HG03097 (cell line): ENCODE data around the gene GMIP.

Experiments
- ATAC-seq: cut with Tn5 transposase; IDR thresholded peaks from one replicate; pipeline ENCODE4 v1.9.1; 2021; ENCODE audit not compliant: unreplicated experiment, low FRiP score

Gene GMIP

DNA sequence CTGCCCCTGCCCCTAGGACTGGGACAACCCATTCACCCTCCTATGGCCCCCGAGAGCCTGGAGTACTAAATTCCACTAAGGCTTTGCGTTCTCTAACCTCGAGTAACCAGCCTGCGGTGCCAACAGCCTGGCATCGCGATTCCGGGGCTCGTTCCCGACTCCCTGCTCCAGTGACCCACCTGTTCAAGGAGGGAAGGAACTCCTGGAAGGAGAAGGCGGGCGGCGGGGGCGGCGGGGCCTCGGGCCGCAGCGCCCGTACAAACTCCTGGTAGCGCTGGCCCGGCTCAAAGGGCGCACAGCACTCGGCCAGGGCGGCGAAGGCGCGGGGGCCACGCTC, 6.3 kb downstream of the GMIP start:
- ATAC-seq, result no peak

DNA sequence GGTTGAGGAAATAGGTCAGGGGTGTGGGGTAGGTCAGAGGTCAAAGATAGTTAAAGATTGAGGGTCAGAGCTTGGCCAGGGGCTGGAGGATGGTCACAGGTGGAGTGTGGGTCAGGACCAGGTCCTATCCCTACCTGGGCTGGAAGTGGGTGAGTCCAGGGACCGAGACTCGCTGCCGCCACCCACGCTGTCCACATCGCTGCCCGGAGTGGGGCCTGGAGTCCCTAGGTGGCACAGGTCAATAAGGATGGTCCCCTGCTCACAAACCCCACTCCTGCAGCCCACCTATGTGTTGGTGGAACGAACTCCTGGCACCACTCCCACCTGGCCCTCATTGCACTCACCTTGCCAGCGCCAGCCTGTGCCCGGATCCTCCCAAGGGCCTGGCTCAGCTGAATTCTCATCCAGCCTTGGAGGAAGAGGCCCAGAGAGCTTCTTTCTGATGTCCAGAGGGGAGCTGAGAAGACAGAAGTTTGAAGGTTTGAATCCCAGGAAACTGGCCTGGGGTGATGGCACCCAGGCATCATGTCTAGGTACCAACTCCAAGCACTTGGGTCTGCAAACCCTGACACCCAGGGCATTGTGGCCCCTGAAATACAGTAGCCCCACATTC, 6.8 kb downstream of the GMIP start:
- no peak for ATAC-seq

DNA sequence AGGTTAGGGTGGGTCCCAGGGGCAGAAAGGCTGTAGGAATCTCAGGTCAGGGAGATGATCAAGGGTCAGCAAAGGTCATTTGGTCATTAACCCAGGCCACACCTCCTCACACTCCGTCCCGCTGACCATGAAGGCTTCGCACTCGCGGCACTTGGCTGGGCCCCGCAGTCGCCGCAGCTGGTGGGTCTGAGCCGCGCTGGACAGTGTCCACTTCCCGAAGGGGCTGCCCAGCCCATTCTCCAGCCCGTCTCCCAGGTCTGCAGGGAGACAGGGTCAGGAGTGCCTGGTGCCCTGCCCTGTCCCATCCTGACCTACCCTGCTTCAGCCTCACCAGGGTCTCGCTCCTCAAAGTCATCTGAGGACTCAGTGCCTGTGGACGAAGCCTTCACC, 8.1 kb downstream of the GMIP start:
- ATAC-seq, result no peak

DNA sequence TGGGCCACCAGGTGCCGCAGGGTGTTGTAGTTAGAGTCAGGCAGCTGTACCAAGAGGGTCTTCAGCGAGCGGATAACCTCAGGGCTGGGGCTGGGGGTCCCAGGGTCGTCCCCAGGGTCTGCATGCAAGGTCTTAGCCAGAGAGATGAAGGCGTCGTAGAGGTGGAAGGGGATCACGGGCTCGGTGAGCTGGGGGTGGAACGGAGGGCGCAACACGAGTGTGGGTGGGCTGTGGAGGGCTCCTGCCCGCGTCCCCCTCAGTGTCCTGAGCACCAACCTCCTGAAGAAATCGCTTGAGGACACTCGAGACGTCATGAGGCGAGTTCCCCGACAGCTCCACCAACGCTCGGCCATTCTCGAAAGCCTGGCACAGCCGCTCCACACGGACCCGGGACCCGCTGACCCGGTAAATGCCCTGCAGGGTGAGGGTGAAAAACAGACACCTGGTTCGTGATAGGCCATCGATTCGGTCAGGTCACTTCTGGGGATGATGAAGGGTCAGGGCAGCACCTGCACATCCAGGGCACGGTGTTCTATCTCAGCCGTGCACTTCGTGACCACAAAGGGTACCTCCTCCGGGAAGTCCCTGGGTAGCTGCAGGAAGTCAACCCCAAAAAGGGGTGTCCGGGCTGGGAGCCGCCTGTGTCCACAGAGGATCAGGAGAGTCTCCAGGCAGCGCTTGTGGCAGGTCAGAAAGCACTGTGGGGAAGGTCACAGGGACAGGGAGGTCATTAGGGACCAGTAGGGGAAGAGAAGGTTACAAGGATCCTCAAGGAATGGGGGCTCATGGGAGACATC, 8.7 kb downstream of the GMIP start:
- ATAC-seq, result no peak

DNA sequence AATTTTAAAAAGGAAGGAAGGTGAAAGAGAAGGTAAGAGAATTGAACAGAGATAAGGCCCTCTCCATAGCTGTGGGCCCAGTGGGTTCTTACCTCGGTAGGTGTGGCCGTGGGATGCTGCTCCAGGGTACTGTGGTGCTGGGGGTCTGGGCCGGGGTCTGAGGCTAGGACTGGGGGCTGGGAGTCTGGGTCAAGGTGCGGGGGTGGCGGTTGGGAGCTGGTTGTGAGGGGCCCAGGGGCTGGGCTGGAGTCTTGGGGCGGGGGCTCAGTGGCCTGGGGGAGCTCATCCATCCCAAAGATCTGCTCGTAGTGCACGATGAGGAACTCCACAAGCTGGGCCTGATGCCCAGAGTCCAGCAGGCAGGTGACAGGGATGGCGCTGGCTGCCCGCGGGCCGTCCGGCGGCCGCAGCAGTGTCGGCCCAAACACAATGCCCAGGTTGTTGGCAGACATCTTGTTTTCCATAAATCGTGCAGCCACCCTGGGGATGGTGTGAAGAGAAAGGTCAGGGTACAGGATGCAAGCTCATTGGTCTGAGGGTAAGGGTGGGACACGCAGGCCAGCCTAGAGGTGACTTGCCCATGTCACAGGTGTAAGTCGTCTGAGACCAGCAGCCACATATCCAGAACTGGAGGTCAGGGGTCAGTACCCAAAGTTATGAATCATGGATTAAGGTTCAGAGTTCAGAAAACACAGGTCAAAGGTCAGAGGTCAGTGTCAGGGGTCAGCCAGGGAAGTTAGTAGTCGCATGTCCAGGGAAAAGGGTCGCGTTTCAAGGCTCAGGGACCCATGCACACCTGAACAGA, 9.5 kb downstream of the GMIP start:
- no peak for ATAC-seq

DNA sequence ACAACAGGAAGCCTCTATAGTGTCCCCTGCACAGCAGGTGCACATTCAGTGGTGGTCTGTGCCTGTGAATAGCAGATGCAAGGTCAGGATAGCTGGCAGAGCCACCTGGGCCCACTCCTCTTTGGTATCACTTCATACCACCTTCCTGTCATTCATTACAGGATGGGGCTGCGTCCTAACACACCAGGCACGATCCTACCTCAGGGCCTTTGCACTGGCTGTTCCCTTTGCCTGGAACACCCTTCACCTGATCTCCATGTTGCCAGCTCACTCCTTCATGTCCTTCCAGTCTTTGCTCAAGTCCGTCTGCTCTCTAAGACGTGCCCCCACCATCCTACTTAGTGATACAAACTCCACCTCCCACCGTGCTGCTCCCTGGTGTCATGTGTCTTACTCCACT, 10.8 kb downstream of the GMIP start:
- no peak for ATAC-seq

DNA sequence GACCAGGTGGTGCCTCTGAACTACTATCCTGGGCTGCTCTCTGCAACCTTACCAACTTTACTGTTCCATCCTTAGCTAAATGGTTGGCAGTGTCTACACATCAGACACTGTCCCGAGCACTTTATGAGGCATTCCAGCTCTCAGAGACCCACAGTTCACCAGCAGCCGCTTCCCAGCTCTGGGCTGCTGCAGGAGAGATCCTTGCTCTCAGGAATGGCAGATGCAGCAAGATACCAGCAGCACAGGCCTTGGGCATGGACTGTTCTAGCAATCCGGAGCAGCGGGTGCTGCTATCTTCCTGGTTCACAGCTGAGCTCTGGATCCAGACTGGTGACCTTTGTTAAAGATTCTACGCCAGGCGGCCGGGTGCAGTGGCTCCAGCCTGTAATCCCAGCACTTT, 12.1 kb downstream of the GMIP start:
- no peak for ATAC-seq

DNA sequence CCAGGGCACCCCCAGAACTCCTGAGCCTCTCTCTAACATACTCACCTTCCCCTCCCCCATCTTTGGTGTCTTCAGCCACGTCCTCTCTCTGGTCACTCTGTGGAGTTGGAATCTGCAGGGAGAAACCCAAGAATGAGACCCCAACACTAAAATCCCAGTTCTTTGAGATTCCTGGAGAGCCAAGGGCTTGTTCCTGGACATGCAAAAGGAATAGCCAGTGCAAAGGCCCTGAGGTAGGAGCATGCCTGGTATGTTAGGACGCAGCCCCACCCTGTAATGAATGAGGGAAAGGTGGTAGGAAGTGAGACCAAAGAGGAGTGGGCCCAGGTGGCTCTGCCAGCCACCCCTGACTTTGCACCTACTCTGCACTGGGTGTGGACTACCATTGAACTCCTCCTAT, 13.0 kb downstream of the GMIP start:
- ATAC-seq, result no peak

DNA sequence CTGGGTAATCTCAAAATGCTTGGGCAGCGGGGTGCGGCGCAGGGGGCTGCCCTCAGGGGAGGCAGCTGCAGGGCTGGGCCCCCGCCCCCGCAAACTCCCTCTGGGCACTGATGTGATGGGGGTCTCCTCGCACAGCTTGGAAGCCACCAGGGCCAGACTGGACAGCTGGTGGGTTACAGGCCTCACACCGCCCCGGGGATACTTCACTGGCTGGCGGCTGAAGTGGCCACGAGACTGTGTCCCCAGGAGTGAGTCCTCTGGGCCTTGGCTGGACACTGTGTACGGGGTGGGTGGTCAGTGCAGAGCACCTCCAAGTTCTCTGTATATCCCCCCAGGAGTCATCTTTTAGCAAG, 13.4 kb downstream of the GMIP start:
- ATAC-seq, result no peak

DNA sequence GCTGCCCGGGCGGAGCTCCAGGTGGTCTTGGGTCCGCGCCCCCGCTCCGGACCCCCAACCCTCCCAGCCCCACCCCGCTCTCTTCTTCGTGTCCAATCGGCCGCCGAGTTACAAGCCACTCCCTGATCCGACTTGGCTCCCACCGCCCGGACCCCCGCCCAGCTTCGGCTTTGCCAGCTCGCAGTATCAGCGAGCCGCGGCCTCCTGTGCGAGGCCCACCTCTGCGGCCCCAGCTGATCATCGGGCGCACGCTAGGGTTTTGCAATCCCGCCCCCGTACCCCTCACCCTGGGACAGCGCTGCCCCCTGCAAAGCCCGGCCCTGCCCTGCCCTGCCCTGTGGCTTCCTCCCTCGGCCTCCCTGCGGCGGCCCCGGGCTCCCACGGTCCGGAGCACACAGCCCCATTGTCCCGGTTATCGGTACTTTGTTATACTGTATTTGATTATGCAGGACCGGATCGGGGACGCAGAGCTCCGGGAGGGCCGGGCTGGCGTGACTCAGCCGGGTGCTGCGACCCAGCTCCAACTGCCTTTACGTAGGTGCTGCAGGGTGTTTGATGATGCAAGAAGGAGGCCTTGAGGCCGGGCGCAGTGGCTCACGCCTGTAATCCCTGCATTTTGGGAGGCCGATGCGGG, 14.8 kb downstream of the GMIP start:
- no peak for ATAC-seq

DNA sequence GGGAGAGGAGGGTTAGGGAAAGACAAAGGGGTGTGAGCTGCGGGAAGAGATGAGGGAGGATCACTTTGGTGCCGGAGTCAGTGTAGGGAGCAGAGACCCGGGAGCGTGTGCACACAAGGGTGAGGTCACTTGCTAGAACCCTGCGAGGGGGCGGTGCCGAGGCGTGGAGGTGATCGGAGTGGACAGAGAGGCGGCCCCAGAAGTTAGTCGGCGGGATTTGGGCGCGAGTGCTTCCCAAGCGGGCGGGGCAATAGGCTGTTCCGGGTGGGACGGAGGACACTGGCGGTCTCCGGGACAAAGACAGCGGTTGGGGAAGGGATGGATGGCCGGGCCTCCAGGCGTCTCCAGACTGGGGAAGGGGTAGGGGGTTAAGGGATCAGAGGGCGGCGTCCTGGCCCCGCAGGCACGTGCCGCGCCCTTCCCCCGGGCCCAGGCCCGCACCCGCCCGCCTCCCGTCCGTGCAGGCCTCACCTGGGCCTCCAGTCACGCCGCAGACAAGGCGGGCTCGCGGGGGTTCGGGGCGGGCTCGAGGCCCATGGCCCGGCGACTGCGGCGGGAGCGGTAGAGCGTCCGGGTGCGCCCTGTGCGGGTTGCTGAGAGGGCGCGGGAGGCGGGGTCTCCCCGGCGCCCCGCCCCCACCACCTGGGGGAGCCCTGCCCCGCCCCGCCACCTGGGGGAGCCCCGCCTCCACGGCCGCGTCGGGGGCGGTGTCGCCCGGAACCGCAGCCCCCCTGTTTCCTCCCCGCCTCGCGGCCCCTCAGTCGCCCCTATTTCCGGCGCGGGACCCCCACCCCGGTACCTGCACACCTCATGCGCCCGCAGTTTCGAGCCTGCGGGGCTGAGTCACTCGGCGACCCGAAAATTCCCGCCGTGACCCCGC, 15.6 kb downstream of the GMIP start, which contains the start of gene LPAR2:
TSS of gene LPAR2 (minus strand) at position 600 of the 880 bp plus-strand sequence. CDS start 945 bp downstream, outside the sequence.
- no peak for ATAC-seq

DNA sequence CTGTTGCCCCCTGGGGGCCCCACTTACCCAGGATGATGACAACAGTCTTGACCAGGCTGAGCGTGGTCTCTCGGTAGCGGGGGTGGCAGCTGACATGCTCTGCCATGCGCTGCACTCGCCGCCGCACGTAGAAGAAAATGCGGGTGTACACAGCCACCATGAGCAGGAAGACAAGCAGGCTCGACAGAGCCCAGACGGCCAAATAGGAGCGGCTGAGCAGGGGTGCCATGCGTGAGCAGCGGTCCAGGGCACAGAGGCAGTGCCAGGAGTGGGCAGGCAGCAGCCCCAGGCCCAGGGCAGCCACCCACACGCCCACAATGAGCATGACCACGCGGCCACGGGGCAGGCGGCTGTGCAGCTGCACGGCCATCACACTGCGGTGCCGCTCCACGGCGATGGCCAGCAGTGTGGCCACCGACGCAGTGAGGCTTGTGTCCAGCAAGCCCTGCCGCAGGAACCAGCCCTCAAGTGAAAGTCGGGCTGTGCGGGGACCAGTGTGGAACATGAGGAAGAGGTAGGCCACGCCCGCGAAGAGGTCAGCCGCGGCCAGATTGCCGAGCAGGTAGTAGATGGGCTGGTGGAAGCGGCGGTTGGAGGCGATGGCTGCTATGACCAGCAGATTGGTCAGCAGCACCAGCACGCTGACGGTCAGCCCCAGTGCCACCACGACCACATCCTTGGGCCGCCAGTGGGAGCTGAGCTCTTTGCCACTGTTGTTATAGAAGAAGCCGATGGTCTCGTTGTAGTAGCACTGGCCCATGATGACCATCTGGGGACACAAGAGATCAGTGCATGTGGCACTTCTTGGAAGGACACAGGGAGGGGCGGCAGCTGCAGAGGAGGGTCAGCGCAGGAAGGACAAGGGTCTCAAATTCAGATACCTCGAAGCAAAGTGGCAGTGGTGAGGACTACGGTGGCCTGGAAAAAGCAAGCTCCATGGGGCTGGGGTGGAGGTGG, 16.7 kb downstream of the GMIP start:
- no peak for ATAC-seq

DNA sequence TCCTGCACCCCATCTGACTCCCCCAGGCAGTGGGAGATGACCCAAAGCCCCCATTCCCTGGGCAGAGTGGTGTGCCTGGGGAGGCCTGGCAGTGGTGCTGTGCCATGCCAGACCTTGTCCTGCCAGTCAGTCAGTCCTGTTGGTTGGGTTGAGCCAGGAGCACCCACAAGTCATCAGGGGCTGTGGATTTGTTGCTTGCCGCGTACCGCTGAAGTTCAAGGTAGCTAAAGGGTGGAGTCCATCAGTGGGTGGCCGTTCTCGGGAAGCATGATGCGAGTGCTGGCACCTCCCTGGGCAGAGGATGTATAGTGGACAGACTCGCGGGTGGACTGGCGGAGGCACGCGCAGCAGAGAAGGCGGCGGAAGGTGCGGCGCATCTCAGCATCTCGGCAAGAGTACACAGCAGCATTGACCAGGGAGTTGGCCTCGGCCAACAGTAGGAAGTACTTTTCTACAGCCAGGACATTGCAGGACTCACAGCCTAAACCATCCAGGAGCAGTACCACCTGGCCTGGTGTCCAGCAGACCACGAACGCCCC, 19.4 kb downstream of the GMIP start:
- ATAC-seq, result no peak

DNA sequence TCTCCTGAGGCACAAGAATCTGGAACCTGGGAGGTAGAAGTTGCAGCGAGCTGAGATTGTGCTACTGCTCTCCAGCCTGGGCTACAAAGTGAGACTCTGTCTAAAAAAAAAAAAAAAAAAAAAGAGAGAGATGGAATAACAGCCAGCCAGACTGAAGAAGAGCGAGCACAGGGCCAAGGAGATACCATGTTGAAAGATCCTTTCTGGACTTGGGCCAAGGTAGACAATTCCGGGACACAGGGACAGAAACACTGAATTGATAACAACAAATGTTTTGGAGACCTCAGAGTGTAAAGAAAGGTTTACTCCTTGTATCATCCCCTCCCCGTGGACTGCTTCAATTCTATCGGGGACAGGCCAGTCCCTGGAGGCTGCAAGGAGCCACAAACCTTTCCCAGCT, 20.1 kb downstream of the GMIP start:
- ATAC-seq, result no peak

DNA sequence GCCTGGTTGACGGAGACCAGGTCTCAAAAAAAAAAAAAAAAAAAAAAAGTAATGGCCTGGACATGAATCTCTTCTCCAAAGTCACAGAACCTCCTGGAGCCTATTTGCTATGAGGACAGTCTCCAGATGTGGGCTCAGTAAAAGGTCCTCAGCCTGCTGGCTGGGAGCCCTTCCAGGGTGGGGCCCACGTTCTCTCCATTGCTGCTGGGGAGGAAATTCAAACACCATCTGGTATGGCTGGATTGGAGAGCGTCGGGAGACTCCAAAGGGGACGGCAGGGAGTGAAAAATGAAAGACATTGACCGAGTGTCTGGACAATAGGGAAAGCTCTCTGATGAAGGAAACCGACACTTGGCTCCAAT, 23.6 kb downstream of the GMIP start:
- no peak for ATAC-seq

DNA sequence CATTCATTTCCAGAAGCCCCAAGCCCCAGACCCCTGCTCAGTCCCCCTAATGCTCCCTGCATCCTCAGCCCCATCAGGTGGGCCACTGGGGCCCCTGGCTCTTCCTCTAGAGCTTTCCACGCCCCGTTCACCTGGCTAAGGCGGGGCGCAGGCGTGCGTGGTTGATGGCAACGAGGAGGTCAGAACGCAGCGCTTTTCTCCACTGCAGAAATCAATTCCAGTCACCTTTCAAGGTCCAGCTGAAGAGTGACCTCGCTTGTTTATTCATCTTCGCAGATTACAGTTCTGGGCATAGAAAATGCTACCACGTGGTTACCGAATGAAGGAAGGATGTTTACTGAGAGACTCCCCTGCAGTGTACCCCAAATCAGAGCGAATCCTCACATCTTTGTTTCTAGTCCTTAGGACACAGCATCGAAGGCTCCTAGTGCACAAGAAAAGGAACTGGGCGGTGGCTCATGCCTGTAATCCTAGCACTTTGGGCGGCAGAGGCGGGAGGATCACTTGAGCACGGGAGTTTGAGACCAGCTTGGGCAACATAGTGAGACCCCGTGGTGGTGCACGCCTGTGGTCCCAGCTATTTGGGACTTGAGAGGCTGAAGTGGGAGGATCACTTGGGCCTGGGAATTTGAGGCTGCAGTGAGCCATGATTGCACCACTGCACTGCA, 24.1 kb downstream of the GMIP start:
- ATAC-seq, result no peak

DNA sequence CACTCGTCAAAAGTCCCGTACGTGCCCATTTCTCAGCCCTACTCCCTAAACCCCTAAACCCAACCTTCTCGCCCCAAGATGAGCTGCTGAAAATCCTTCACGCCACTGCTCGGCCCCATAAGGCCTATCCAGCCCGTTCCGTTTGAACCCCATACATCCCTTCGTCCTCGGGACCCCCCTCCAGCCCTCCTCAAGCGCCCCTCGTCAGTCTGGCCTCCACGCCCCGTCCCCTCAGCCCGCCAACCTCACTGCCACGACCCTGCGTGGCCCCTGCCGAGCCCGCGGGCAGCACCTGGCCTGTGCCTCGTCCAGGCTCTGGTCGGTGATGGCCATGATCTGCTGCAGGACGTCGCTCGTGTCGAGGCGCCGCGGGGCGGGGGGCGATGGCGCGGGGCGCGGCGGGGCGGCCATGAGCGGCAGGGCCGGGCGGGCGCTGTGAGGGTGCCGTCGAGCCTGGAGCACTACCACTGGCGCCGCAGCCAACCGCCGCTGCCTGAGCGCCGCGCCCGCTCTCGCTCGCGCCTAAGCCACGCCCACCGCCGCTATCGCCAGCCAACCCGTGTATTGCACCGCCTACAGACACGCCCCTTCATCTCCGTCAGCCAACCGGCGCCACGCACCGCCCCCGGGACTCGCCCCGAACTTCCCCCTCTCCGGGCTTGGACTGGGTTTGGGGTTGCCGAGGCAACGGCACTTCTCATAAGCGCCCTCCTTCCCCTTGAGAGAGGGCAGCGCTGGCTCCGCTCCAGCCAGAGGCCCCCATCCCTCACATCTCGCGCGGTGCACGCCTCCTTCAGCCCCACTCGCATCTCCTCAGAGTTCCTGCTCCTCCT, 25.0 kb downstream of the GMIP start, which contains the start of gene PBX4:
TSS of gene PBX4 (minus strand) at position 469 of the 833 bp plus-strand sequence. CDS start at position 411, 58 bp downstream.
- ATAC-seq, result peak; percentile 96
